Dermis blood vessel endothelial cell (primary cell): ENCODE data around the gene RTN4R. TPM values are rescaled to one million over a fixed set of nuclear protein-coding genes. Genes with fewer than 3 reads are reported as not detected.
A peak's percentile ranks its signal among the peaks of the same experiment; 100 is the strongest.
"Not testable (repeated sequence)": the region's sequence is repeated elsewhere in the genome, so short reads cannot be mapped to it uniquely, and the experiment has no call there.

Experiments
- DNase-seq: peaks from one replicate; pipeline ENCODE4 v3.0.0; 2010
- total RNA-seq: library from RNA; depleted of rRNA; stranded (reverse); fragments of >200 nt; gene quantifications from 2 replicates; pipeline ENCODE4 v1.2.3, GENCODE V29; 2014

The RTN4R gene
- total RNA-seq, 1 donor from 2014 or later, result 0.68 TPM

DNA sequence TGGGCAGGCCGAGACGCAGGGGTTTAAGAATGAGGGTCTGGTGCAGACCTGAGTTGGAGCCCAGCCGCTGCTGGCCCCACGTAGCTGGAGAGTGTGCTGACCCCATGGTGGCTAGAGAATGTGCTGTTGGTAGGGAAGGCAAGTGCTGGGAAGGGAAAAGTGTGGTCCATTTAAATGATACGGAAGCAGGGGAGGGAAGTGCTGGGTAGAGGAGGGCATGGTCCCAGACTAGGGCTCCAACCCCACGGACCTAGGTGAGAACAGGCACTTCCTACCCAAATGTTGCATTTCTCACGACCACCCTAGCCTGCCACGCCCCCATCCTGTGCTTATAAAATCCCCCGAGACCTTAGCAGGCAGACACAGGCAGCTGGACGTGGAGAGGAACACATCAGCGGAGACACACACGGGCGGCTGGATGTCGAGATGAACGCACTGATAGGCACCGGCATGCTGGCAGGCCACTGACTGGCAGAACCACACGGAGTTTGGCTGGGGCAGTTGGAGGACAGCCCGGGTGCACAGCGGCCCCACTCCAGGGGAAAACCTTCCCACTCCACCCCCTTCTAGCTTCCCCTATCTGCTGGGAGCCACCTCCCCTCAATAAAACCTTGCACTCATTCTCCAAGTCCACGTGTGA is 18.8 kb upstream of the RTN4R start:
- DNase-seq, result not testable (repeated sequence)

DNA sequence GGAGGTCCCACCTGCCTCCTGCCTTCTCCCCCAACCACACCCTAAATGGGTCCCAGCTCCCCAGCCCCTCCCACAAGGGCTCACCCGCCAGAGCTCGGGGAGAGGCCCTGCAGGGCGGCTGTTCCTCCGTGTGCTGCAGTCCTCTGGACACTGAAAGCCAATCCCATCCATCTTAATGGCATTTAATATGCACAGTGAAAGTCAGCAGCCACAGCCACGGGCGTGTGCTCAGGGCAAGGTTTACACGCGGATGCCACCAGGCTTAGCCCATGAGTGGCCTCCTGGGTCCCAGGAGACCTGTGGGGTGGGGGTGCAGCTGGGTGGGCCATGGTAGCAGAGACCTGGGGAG is 18.2 kb upstream of the RTN4R start:
- DNase-seq, result not testable (repeated sequence)

GRCh38 chr22:20285473-20286311 is 17.6 kb upstream of the RTN4R start:
- DNase-seq, result peak; percentile 73

DNA sequence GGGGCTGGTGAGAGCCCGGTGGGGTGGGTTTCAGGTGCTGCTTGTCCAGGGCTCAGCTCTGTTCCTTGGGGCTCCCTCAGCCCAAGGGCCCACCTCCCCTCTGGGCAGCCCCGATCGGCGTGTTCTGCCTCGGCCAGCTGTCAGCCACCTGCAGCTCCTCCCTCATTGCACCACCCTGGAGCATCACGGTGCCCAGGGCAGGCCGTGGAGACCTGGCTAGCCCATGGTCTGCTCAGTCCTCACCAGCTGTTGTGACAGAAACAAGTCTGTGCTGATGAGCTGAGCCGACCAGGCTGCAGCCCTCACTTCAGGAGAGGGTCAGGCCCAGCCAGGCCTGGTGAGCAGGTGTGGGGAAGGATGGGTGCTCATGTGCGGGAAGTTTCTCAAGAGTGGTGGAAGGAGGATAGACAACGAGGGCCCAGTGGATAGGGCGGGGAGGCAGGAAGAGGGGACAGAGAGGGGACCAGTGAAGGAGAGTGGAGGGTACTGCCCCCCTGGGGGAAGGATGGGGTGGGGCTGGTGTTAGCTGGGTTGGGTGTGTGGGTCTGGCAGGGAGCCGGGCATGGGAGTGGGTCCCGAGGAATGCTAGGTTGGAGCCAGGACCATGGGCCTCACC is 16.5 kb upstream of the RTN4R start:
- DNase-seq, result no peak

- DNase-seq, result no peak
Measured at GRCh38 chr22:20283674-20284066, 15.6 kb upstream of the RTN4R start.

GRCh38 chr22:20282901-20283673 is 15.0 kb upstream of the RTN4R start:
- DNase-seq, result no peak

- DNase-seq, result no peak
Measured at GRCh38 chr22:20281891-20282290, 13.8 kb upstream of the RTN4R start.

GRCh38 chr22:20281473-20281872 is 13.4 kb upstream of the RTN4R start:
- not testable (repeated sequence) for DNase-seq

GRCh38 chr22:20280866-20281265 is 12.7 kb upstream of the RTN4R start:
- DNase-seq, result no peak

DNA sequence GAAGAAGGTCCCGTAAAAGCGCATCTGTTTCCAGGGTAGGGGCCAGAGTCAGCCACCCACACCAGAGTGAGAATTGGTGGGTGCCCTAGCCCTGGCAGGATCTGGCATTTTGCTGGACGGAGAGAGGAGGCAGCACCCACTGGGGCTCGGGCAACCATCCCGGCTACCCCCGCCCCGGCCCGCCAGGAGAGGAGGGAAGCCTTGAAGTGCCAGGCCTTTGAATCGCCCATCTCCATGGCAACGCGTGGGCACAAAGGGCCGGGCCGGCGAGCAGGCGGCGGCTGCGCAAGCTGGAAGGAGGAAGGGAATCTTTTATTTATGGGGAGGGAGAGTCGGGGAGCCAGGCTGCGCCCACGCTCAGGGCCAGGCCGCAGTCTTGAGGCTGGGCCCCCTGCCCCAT is 12.0 kb upstream of the RTN4R start:
- DNase-seq, result not testable (repeated sequence)

DNA sequence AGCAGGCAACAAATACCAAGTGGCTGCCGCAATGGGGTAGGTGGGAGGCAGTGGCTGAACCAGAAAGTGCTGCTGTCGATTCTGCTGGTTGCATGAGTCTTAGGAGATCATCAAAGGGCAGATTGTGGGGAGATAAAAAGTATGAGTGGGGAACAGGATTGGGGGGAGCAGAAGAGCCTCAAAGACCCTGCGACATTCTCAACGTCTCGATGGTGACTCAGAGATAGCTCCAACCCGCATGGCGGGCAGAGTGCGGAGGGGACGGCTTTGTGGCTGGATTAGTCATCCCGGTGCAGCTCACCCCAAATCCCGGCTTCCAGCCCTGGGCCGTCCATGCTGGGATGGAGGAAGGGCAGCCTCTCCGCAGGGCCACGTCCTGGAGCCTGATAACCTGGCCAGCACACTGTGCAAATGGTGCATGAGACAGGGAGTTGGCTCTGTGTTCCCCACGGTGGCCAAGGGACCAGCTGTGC is 11.6 kb upstream of the RTN4R start:
- no peak for DNase-seq

DNA sequence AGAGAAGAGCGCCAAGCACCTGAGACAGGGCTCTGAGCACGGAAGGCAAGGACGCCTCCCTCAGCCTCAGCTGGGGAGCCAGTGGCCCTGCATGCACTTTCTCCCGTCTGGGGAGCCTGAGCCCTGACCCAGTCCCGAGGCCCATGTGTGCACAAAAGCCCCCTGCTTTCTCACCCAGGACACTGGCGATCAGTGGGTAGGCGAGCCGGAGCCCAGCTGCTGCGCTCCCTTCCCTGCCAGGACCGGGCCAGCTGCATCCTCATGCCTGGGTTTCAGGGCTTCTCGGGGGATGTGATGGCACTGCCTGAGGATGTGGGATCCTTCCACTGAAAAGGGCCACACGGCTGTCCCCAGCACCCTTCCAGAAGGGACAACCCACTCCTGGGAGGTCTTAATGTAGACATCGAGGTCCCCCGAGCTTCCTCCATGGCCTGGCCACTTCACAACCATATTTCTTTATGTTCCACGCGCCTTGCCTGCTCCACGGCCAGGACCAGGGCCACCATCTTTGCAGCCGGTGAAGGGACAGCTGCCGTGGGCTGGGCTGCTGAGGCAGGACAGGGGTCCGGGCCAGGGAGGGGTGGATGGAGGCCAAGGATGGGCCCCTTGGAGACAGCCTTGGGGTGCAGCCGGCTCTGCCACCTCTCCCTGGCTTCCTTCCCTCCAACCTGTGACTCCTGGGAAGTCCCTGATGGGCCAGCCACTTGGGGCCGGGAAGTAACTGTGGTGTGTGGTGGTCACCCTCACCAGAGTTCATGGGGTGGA is 10.8 kb upstream of the RTN4R start:
- not testable (repeated sequence) for DNase-seq

DNA sequence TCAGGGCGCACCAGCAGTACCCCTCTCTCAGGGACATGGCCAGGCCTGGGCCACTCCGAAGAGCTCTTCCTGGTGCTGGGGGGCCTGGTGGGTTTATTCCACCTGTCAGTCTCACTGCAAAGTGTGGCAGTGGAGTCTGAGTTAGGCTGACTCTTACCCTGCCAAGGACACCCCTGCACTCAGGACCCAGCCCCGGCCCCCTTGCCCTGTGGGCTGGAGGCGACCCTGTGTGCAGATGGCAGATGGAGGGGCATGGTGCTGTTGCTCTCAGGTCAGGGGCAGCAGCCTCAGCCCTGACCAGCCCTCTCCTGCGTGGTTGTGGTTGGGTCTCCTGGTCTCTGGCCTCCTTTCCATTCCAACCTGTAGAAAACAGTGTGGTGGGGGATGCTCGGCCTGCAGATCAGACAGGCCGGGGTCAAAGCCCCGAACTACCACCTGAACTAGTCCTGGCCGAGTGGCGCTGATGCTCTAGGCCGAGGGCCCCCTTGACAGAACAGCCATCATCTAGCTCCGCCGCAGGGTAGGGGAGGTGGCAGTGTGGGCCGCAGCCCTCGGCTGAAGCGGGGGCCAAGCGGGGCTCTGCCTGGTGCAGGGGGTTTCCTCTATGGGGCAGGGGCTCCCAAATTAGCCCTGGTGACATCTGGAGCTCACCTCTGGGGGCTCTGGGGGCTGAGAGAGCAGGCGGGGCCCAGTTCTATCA is 10.0 kb upstream of the RTN4R start:
- not testable (repeated sequence) for DNase-seq

DNA sequence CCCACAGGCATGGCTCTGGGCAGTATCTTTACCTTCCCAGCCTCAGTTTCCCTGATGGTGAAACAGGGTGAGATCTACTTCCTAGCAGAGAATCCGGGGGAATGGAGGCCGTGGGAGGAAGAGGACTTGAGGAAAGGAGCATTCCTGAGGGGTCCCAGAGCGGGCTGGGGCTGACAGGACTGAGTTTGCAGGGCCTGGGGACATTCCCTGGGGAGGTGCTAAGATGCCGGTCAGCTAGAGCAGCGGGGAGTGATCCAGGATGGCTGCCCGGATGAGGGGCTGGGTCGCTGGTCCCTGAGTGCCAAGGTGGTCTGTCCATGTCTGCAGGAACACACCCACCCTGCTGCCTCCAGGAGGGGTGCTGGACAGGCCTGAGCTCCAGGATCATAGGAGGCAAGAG is 8.3 kb upstream of the RTN4R start:
- no peak for DNase-seq

DNA sequence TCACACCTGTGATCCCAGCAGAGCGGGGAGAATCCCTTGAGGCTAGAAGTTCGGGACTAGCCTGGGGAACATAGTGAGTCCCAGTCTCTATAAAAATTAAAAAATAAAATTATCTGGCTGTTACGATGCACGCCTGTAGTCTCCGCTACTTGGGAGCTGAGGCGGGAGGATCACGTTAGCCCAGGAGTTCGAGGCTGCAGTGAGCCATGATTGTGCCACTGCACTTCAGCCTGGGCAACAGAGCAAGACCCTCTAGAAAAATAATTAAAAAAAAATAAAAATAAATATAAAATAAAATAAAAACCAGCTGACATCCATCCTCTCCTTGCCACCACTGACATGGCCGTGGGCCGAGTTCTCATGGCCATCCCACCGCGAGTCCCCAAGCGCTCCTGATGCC is 7.7 kb upstream of the RTN4R start:
- no peak for DNase-seq

DNA sequence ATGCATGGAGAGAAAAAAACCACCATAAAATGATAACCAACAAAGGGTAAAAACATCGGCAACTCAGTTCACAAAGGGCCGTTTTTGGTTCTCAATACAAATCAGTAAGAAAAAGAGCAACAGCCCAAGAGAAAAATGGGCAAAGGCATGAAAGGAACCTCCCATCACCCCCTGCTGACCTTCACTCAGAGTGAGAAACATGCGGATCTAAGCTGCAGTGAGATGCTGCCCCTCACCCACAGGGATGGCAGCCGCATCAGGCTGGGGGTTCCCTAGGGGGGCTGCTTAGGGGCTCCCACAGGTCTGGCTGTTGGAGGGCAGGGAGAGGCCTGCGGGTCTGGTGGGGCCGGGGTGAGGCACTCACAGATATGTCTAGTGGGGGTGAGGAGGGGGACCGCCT is 7.2 kb upstream of the RTN4R start:
- not testable (repeated sequence) for DNase-seq

DNA sequence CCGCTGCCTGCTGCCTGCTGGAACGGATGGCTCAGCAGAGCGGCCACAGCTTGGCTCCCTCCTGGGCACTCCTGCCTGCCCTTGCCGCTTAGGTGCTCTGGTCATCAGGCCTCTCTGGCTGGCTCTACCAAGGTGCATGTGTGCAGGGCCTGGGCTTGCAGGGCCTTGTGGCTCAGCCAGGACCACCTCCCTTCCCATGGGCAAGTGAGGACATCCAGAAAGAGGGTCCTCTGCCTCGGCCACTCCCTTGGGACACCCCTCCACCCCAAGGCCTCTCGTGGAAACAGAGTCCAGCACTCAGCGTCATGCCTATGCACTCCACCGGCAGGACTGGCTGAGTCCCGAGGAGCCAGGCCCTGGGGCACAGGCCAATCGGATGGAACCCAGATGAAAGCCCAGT is 6.3 kb upstream of the RTN4R start:
- not testable (repeated sequence) for DNase-seq

DNA sequence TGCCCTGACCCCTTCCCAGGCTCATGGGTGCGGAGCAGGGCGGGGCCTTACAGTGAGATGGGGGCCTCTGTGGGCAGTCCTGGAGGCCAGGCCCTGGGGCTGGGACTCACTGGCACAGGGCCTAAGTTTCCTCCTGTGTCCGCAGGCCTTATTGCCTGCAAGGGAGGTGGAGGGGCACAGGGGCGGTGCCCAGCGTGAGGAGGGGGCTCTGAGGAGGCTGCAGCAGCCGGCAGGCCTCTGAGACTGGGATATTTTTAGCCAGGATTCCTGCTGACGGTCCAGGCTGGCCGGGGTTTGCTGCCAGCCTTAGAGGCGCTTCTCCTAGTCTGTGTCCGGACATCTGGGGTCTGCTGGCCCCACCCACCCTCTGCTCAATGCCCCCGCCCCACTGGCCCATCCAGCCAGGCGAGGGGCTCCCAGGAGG is 5.7 kb upstream of the RTN4R start:
- no peak for DNase-seq

DNA sequence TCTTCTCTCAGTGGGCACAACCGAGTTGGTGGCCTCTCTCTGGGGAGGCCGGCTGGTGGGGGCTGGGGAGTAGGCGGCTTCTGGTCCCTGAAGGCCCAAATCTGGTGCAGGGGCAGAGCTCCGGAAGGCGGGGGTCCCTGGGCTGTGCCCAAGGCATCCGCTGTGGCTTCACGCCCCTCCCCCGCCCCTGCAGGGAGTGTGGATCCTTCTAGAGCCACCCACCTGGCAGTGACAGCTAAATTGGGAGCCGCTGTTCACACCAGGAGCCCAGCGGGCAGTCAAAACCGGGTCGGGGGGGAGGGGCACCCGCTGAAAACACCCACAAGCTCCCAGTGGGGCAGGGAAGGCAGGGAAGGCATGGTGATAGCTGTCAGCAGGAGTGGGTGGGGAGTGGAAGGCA is 4.6 kb upstream of the RTN4R start:
- DNase-seq, result no peak

DNA sequence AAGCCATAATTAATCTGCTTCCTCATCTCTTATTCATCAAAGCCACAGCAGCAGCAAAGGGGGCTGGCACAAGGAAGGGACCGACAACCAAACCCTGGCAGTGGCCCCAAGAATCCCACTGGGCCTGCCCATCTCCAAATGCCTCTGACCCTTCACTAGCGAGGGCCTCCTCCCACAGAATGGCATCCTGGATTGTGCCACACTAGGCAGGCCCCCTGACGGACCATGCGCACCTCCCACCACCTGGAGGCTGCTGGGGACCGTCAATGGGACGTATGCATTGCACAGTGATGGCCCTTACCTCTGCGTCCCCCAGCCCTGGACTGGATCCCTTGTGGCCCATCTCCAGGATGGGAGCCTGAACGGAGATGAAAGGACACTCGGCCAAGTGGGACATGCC is 4.1 kb upstream of the RTN4R start:
- DNase-seq, result no peak
